Pancreas (tissue), 10 donors: Measurements from ENCODE around the gene NKAPL. TPM values are rescaled to one million over a fixed set of nuclear protein-coding genes. Genes with fewer than 3 reads are reported as not detected.

Source experiments
- ATAC-seq, 4 donors: fragments of 200-7000 bp; cut with Tn5 transposase; one replicate each; pipeline versions ENCODE4 v1.8.0 to v1.9.1; 2020; ENCODE audit warnings: mild to moderate bottlenecking in 4 of 4, moderate library complexity in 4 of 4
- DNase-seq, 6 donors: peaks; one replicate each; pipeline ENCODE4 v3.0.0-alpha.2; 2020
- FAIRE-seq: peaks from 2 replicates; lab custom pipeline; 2012; peaks lifted over from hg19 to GRCh38; lab: Jason Lieb, UNC
- H3K27ac ChIP-seq, 4 donors: fragments of 200-600 bp; sonication (generic); 1 replicate in 3 of 4; 2 replicates in 1 of 4; pipeline versions ENCODE4 v1.5.0 to v1.8.0; 2020
- H3K27me3 ChIP-seq, 4 donors: fragments of 200-600 bp; one replicate each; pipeline ENCODE4 v1.8.0; 2021
- H3K36me3 ChIP-seq, 3 donors: fragments of 200-600 bp; sonication (generic) in 1 of 3; one replicate each; pipeline versions ENCODE4 v1.5.0 to v1.8.0; 2020 to 2021
- H3K4me1 ChIP-seq, 3 donors: fragments of 200-600 bp; one replicate each; pipeline ENCODE4 v1.8.0; 2021
- H3K4me3 ChIP-seq, 4 donors: fragments of 200-600 bp; sonication (generic) in 2 of 4; one replicate each; pipeline versions ENCODE4 v1.5.0 to v1.8.0; 2020 to 2021
- H3K9me3 ChIP-seq, 4 donors: fragments of 200-600 bp; one replicate each; pipeline ENCODE4 v1.8.0; 2021
- WGBS, 2 donors: extraction: QIAGEN DNeasy Blood & Tissue Kit; methylation state at CpG; one replicate each; pipeline ENCODE4 v1.1.7; 2013; 5-methylcytosine and 5-hydroxymethylcytosine counted together
- intact Hi-C, 3 donors: fragments of 100-400 bp; cut with DNase I; formaldehyde crosslinking; loops; one replicate each; pipeline versions ENCODE4 v1.11.1 to v1.14.2; 2022
- polyA plus RNA-seq, 2 donors: library from polyadenylated mRNA; stranded (reverse); fragments of 200-250 nt; gene quantifications; one replicate each; pipeline ENCODE4 v1.2.3, GENCODE V29; 2013
- total RNA-seq, 6 donors: library from RNA; stranded (reverse); fragmentation: NEBNext Ultra II Directional in 4 of 6; extraction: Animal tissue kit (Norgen Biotek cat#: 25700) in 4 of 6; gene quantifications; one replicate each; pipeline versions ENCODE4 v1.2.1 to v1.2.4, GENCODE V29; 2021 to 2023
- TF ChIP-seq, protein P1 (sequence below), 4 donors: fragments of 200-600 bp; sonication (generic) in 3 of 4; IDR thresholded peaks; one replicate each; pipeline versions ENCODE4 v1.5.0 to v1.8.0; 2021; ENCODE audit warnings: antibody characterized with exemption in 4 of 4
- donor health status: healthy with polysubstance abuse.
- donor health status: DM: no; HTN: no; CAD: no; lungs with moderate emphysema.
- donor health status: DM: no; HTN: no; CAD: no.
- donor health status: control.
- donor health status: control.
- donor health status: Bipolar disorder and iron deficiency.
- donor health status: DM: yes; HTN: yes; CAD: no.
- donor health status: DM: no; HTN: no; CAD: no.
- donor health status: DM: no; HTN: no; CAD: no.
- donor health status: DM: yes; HTN: yes; CAD: no.

Gene NKAPL
- total and polyA plus RNA-seq, 8 donors: 0.28 to 1.5 (median 0.72) TPM

DNA sequence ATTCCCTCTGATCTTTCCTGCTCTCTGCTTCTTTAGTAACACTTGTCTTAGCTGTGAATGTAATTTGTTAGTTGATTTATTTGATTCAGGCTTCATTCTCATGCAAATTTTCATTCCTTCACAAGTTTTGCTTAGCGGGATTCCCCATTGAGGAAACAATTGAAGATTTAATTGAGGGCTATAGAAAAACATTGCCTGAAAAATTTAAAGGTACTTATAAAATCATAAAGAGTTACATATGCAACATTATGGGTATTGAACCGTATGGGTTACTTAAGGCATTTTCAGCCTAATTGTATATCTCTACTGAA lies 45.9 kb upstream of the NKAPL start:
- TF ChIP-seq, protein P1, sequence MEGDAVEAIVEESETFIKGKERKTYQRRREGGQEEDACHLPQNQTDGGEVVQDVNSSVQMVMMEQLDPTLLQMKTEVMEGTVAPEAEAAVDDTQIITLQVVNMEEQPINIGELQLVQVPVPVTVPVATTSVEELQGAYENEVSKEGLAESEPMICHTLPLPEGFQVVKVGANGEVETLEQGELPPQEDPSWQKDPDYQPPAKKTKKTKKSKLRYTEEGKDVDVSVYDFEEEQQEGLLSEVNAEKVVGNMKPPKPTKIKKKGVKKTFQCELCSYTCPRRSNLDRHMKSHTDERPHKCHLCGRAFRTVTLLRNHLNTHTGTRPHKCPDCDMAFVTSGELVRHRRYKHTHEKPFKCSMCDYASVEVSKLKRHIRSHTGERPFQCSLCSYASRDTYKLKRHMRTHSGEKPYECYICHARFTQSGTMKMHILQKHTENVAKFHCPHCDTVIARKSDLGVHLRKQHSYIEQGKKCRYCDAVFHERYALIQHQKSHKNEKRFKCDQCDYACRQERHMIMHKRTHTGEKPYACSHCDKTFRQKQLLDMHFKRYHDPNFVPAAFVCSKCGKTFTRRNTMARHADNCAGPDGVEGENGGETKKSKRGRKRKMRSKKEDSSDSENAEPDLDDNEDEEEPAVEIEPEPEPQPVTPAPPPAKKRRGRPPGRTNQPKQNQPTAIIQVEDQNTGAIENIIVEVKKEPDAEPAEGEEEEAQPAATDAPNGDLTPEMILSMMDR (IDR thresholded peaks at IDR 0.05): no peak
- no peak for FAIRE-seq
- Histone ChIP-seq H3K4me1 (no peaks in the 10 kb centered on the region), H3K4me3 (peak overlapping the region in 1 of 4 donors; percentile 22), H3K36me3 (no peaks in the 10 kb centered on the region), H3K27me3 (peaks cover 7 to 33% (median 20%) of the 10 kb centered on the region in 4 donors), H3K9me3 (no peaks in the 10 kb centered on the region), H3K27ac (no peak overlapping the region)
- intact Hi-C loops: no loop called here
- 20 to 21% methylated on average over 2 of the region's 2 CpGs for WGBS, 2 donors
- DNase-seq: no peak
- ATAC-seq: no peak

DNA sequence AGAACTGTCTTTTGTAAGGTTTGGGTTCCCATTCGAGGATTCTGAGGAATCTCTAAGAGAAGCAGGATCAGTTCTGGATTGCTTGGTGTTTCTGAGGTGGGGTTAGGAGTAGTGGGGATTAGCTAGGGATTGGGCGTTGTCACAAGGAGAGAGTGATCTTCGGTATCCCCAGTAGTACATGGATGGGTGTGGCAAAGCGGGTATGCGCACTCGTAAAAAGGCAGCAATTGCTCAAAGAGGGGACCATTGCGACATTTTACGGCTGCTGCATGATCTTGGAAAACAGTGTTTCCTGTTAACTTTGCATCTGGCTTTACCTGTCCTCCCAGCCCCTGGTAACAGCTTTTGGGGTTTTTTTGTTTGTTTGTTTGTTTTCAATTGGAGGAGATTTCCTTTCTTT lies 43.7 kb upstream of the NKAPL start:
- no peak for DNase-seq
- no peak for FAIRE-seq

DNA sequence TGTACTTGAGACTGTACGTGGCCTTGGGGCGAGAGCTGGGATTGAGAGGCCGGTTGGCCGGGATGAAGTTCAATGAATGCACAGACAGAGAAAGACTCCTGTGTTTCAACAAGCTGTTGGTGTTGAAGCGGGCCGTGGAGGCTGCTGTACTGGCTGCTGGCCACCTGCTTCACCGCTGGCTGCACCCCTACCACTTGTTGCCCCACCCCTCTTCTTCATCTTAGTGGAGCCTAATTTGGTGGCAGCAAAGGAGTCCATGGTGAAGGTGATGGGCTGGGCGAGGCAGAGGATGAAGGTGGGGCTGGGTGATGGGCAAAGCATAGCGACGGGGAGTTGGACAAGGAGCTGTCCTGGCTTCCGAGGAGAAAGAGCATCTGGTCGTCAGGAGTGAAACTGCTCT lies 41.2 kb upstream of the NKAPL start:
- FAIRE-seq: no peak
- intact Hi-C loops: no loop called here
- no peak for DNase-seq
- Histone ChIP-seq H3K27me3 (peaks cover 3 to 14% (median 8%) of the 10 kb centered on the region in 4 donors), H3K4me1 (no peaks in the 10 kb centered on the region), H3K4me3 (peak overlapping the region in 1 of 4 donors; percentile 69), H3K9me3 (no peaks in the 10 kb centered on the region), H3K27ac (no peak overlapping the region), H3K36me3 (no peaks in the 10 kb centered on the region)
- WGBS, 2 donors: 93 to 94% methylated on average over 12 of the region's 12 CpGs
- no peak for ATAC-seq
- TF ChIP-seq, protein P1 (IDR thresholded peaks at IDR 0.05): no peak

More for the DNA sequence above, 43.7 kb upstream of the NKAPL start:
- Histone ChIP-seq H3K27ac (no peak overlapping the region), H3K4me1 (no peaks in the 10 kb centered on the region), H3K36me3 (no peaks in the 10 kb centered on the region), H3K27me3 (peaks cover 3 to 17% (median 7%) of the 10 kb centered on the region in 4 donors), H3K4me3 (no peak overlapping the region), H3K9me3 (no peaks in the 10 kb centered on the region)
- no peak for ATAC-seq
- intact Hi-C loops: no loop called here
- 31 to 40% methylated on average over 8 of the region's 8 CpGs for WGBS, 2 donors
- TF ChIP-seq, protein P1 (IDR thresholded peaks at IDR 0.05): no peak

DNA sequence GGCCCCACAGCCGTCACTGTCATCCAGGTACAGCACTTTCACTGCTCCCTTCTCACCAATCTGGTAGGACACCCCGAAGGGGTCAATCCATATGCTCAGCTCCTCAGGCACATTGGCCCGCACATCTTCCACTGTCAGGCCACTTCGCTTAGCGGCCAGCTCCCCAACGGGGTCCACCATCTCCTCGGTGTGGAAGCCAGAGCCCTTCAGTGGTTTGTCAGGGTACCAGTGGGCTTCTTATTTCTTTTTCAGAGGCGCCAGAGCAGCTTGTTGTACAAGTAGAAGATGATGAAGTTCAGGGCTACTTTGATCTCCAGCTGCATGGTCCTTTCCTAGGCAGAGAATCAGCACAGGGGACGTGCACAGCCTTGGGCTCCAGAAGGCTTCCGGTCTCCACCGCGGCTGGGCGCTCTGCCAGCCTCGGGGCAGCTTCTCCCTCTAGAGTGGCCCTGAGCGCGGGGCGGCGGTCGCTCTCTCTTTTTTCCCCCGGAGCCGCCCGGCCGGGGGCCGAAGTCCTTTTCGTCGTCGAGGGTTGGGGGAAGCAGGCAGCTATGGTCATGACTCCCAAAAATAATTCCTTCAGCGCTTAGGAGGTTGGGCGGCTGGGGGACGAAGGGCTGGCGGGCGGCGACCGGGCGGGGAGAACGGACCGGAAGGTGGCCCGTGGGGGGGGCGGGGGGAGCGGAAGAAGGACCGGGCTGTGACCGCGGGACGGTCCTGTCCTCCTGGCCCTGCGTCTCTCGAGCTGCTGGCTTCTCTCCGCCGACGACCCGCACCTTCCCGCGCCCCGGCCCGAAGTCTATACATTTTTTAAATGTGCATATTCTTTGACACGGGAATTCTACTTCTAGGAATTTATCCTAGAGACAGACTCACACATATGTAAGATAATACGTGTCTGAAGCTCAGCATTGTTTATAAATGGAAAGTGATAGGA lies 40.5 kb upstream of the NKAPL start:
- ATAC-seq (peak; percentile 96 to 97 (median 97)), FAIRE-seq (no peak), DNase-seq (peak; percentile 59 to 87 (median 71))
- TF ChIP-seq, protein P1 (IDR thresholded peaks at IDR 0.05): no peak
- Histone ChIP-seq H3K4me1 (no peaks in the 10 kb centered on the region), H3K36me3 (no peaks in the 10 kb centered on the region), H3K27ac (peak overlapping the region in 2 of 4 donors; percentile 22 to 47), H3K4me3 (peak overlapping the region; percentile 24 to 69 (median 52)), H3K27me3 (peaks cover 3 to 14% (median 8%) of the 10 kb centered on the region in 4 donors), H3K9me3 (no peaks in the 10 kb centered on the region)
- intact Hi-C loops: no loop called here
- WGBS, 2 donors: 9 to 10% methylated on average over 51 to 55 of the region's 56 CpGs
